Islet precursor cell (in vitro differentiated cells): ENCODE measurements around the gene TXN2.
A peak's percentile ranks its signal among the peaks of the same experiment; 100 is the strongest.
"Not testable (repeated sequence)": the region's sequence is repeated elsewhere in the genome, so short reads cannot be mapped to it uniquely, and the experiment has no call there.

Experiments used
- DNase-seq: peaks from one replicate; pipeline ENCODE4 v3.0.0-alpha.2; 2018

TXN2 gene, protein sequence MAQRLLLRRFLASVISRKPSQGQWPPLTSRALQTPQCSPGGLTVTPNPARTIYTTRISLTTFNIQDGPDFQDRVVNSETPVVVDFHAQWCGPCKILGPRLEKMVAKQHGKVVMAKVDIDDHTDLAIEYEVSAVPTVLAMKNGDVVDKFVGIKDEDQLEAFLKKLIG

DNA sequence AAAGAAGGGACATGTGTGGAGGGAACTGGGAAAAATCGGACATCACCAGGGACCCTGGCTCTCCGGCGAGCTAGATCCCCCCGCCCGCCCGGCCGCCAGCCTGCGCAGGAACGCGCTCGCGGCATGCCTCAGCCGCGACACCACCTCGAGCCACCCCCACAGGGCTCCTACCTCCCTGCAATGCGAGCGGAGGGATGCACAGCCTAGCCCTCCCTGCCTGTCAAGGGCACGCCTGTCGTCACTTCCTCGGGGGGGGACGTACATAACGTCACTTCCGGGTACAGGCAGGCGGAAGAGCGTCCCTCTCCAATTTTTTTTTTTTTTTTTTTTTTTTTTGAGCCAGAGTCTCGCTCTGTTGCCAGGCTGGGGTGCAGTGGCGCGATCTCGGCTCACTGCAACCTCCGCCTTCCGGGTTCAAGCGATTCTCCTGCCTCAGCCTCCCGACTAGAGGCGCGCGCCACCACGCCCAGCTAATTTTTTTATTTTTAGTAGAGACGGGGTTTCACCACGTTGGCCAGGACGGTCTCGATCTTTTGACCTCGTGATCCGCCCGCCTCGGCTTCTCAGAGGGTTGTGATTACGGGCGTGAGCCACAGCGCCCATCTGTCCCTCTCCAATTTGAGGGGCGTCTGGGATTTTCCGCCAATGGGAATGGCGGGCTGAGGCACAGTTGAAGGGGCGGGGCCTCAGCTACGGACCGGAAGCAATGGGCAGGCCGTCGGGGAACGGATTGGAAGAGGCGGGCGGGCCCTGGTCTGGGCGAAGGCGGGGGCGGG, at the start of gene TXN2:
Gene TXN2 (minus strand): TSS at position 248 of the 776 bp plus-strand sequence. CDS start 803 bp downstream, outside the sequence.
- peak; percentile 97 for DNase-seq

DNA sequence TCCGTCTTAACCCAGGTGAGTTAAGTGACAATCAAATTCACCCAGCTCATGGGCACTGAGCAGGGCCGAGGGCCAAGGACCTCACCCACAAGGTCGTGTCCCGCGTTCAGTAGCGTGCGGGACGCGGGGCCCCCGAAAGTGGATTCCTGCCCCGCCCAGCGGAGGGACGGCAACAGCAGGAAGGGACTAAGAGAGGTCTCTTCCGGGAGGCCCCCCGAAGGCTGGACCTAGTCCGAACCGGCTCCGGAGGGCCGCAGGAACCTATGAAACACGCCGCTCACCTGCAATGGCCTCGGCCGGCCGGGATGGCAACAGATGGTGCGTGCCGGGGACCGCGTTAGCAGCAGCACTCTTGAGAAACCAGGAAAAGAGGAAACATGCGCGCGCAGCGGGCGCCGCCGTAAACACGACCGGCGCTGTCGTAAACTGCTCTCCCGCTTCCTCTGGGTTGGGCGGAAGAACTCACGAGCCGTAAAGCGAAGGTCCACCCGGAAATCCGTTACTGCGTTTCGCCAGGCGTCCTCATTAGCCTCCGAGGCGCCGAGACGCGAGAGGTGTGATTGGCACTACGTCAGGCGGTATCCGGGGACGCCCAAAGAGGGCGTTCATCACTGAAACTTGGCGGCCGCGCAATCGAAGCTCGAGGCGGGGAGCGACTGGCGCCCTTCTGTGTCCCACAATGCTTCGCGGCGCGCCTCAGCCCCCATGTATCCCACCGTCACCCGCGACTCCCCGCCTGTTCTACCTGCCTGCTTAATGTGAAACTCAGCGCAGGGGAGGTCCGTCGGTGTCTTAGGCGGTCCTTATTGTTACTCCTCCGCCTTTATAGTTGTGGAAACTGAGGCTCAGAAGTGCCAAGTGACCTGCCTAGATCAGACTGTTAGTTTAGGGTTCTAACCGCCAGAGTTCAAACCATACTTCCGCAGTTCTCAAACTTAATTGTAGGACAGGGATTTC, 47.6 kb upstream of the TXN2 start, which contains the start of gene EIF3D:
Gene EIF3D (minus strand): TSS at position 372 of the 957 bp plus-strand sequence. CDS start 3,045 bp downstream, outside the sequence.
- peak; percentile 99 for DNase-seq

DNA sequence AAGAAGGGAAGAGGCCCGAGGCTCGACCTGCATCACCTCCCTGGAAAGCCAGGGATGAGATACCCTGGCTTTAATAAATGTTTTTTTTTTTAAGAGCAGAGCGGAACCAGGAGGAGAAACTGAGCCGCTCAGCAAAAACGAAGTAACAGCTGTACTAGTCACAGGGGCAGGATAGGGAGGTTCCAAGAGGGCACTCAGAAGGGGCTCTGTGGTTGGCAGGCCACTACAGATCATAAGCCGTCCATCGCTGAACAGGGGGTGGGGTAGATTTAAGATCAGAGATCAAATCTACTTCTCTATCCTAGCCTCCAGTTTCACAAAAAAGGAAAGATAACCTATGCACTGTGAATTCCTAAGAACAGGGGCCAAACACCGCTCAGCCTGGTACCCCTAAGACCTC, 46.9 kb upstream of the TXN2 start:
- DNase-seq: no peak

DNA sequence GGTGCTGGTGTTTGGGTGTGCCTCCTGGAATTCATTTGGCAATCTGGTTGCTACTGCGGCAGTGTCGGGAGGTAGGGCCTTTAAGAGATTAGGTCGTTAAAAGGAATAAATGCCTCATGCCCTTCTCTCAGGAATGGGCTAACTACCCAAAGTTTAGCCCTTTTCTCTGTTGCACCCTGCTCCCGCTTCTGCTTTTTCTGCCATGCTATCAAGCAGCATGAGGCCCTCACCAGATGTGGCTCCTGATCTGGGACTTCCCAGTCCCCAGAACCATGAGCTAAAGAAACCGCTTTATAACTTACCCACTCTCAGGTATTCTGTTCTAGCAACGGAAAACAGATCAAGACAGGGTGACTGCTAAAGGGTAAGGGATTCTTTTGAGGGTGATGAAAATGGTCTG, 41.2 kb upstream of the TXN2 start:
- no peak for DNase-seq

DNA sequence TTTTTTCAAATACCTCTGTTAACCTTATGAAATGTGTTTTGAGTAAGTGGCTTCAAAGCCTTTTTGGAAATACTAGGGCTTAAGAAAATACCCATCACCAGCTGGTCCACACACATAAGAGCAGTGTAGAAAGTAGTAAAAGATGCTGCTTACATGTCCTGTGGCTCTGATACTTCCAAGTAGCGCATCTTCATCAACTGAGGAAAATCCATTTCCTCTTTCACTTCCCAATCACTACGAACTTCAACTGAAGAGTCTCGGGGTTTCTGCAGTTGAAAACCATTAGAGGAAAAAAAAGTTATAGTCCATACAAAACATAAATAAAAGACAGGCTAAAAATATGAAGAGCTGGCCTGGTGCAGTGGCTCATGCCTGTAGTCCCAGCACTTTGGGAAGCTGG, 39.0 kb upstream of the TXN2 start:
- no peak for DNase-seq

DNA sequence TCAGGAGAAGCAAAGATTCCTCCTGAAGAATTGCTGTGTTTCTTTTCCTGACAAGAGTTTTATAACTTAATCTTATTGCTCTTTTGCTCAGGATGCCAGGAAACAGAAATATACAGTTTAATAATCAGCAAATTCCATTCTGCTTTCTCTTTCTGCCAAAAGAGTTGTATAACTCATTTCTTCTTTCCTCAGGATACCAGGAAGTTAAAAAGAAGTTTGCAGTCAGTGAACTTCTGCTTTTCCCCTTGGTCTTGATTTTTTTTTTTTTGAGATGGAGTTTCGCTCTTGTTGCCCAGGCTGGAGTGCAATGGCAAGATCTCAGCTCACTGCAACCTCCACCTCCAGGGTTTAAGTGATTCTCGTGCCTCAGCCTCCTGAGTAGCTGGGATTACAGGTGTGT, 38.5 kb upstream of the TXN2 start:
- DNase-seq: not testable (repeated sequence)

DNA sequence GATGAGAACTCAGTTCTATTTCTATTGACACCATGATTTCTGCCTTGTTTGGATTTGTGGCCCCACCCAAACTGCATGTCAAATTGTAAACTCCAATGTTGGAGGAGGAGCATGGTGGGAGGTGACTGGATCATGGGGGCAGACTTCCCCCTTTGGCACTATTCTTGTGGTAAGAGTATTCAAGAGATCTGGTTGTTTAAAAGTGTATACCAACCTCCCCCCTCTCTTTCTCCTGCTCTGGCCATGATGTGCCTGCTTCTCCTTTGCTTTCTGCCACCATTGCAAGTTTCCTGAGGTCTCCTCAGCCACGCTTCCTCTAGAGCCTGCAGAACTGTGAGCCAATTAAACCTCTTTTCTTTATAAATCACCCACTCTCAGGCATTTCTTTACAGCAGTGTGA, 33.3 kb upstream of the TXN2 start:
- DNase-seq: no peak

DNA sequence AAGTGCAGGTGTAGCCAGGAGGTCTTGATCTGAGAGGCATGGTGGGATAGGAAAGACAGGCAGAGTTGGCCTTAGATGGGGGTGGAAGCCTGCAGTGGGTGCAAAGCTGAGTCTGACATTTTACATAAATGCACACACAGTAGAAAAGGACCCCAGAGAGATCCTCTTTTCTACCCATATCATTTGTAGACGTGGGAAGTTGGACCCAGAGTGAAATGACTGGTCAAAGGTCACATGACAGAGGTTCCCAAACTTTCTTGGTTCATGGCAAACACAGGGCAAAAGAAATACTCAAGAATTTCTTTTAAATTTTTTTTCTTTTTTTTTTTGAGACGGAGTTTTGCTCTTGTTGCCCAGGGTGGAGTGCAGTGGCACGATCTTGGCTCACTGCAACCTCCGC, 31.6 kb upstream of the TXN2 start:
- DNase-seq: no peak

DNA sequence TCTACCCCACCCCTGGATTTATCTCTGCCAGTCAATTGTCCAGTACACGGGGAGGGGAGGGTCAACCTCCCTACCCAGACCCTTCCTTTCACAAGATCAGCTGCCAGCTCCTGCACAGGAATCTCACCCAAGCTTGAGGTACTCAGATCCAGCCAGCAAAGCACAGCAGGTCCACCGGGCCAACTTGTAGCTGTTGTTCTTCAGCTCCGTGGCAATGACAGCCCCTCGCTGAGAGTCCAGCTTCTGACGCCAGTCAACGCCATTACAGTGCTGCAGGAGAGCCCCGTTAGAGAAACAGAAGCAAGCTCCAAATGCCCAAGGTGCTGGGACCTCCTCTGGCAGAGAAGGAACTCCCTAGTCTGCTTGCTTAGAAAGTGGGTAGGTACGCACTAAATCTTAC, 30.9 kb upstream of the TXN2 start:
- DNase-seq: no peak

DNA sequence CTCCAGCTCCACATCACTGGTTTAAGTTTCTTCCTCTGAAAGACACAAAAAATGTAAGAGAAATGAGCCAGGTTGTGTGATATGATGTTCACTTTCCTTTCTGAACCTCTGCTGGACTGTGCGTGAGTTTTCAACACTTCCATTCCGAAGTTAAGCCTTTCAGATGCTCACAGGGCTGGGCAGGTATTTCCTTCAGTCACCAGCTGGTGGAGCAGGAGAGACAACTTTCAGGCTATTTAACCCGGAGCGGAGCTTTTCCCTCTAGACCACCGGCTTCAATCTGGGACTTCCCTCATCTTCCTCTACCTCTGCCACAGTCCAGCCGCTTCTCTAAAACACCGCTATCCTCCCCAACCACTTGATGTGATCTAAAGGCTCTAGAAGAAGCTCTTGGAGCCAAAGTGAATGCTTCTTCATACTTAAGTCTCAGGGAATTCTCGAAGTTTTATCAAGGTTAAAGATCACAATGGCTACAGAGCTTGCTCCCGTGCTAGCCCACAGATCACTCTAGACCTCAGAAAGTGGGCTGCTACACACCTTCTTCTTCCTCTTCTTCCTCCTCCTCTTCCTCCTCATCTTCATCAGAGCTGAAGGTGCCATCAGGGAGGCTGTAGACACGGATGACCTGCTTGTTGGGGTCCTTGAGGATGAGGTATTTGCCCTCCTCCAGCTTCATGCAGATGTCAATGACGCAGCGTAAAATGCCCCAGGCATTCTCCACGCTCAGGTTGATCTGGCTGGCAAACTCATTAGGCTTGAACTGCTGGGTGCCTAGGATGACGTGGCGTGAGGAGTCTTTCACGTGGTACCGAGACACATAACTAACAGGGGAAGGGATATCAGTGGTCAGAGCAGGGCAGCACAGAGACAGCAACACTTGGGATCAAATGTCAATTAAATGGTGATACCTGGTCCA, 29.8 kb upstream of the TXN2 start:
- peak; percentile 77 for DNase-seq

DNA sequence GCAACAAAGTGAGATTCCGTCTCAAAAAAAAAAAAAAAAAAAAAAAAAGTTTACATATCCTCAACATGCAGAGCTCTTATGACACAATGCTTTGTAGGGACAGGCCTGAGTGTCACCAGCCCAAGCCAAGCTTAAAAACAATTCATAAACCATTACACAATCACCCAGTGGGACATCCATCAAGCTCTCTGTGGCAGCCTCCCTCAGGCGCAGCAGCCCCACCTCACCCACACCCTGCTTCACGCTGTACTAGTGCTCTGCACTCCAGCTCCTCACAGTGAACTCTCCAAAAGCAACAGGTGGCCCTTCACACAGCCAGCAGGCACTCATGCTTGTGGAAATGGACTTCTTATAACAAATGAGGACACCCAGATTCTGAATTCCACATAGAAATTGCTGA, 28.9 kb upstream of the TXN2 start:
- DNase-seq: no peak

DNA sequence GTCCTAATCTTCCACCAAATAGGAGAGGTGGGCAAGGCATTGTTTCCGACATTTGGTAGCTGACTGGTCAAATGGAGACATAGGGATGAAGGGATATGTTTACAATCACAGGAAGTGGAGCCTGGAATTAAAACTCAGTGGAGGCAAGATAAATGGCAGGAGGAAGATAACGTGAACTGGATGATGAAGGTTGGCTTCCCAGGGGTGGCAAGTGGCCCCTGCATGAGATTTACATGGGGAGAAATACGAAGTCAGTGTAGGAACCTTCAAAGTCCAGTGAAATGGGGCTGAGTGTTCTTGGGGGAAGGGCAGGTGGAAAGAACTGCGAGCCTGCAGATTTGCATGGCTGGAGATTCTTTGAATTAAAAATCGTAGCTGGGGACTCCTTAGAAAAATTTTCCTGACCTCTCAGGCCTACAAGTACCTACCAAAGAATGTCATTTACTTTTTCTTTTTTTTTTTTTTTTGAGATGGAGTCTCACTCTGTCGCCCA, 26.1 kb upstream of the TXN2 start:
- no peak for DNase-seq

DNA sequence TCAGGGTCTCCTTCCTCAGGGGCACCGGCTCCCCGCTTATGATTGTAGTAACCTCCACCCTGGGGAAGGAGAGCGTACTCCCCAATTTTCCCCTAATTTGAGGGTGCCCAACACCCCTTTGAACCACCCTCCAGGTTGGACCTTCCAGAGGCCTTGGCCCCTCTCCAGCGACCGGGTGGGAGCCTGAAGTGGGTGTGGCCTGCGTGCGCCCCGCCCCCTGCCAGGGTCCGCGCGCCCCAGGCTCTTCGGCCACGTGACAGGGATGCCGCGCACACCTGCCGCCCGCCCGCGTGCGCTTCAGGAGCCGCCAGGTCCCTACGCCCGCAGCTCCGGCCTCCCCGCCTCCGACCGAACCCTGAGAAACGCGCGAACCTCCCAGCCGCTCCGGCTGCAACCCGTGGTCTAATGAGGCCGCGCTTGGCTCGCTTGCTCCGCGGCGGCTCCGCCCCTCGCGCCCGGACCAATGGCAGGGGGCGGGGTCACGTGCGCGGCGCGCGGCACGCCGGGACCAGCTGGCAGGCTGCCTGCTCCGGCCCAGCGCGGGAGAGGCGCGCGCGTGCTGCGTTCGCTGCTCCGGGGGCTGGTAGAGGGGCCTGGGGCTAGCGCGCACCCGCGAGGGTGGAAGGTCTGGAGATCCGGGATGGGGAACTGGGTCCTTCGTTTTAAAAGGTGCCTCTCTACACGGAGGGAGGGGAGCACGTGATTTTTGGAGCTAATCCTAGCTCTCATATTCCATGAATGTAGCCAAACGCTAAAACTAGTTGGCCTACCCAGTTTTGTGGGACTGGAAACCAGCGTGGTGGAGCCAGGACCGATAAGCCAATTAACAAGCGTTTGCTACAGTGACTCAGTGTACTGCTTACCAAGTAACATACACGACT, 25.4 kb upstream of the TXN2 start, which contains the start of gene FOXRED2:
Gene FOXRED2 (minus strand): TSS at position 404 of the 881 bp plus-strand sequence. CDS start 618 bp downstream, outside the sequence.
- DNase-seq: peak; percentile 89

DNA sequence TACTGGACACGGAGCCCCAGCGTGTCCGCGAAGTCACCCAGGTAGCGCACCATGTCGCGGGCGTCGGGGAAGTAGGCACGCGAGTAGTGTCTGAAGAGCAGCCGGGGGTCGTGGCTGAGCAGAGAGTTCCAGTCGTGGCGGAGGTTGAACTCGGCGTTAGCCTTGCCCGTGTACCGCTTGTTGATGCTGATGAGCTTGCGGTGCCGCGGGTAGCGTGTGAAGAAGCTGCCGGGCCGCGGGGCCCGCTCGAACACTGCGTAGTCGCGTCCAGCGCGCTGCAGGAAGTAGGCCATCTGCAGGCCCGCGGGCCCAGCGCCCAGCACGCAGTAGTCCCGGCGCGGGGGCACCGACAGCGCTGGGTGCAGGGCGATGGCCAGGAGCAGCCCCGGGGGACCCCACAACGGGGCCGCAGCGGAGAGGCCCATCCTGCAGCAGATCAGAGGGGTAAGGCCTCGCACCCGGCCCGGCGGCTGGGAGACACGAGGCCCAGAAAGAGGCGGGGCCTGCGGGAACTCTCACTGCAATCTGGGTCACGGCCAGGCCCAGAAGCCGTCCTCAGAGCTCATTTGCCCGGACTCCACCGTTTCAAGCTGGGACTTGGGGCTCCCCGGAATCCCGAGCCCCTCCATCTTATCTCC, 24.7 kb upstream of the TXN2 start:
- no peak for DNase-seq

DNA sequence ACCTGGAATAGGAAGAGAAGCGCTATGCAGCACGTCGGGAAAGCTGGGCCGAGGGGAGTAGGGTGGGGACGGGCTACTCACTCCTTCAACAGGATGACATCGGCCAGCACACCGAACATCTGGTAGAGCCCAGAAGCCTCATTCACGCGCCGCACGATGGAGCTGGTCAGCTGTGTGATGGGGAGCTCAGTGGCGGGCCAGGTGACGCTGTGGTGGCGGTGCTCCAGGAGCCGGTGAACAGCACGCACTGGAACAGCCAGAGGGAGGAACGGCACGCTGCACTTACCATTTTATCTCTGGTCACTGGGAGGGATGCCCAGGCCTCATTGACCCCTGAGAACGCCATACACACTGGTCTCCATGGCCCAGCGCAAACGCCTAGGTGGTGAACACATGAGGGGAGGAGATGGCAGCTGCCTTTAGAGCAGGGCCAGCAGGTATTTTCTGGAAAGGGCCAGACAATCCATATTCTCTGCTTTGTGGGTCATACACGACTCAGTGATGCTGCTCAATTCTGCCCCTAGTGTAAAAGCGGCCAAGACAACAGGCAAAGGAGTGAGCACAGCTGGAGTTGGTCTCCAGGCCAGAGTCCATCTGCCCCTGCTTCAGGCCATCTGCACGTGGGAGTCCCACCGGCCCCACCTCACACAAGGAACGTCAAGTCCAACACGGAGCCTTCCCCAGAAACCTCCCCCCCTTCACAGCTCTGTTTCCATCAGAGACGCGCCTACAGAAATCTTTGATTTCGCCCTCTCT, 16.6 kb upstream of the TXN2 start:
- no peak for DNase-seq

DNA sequence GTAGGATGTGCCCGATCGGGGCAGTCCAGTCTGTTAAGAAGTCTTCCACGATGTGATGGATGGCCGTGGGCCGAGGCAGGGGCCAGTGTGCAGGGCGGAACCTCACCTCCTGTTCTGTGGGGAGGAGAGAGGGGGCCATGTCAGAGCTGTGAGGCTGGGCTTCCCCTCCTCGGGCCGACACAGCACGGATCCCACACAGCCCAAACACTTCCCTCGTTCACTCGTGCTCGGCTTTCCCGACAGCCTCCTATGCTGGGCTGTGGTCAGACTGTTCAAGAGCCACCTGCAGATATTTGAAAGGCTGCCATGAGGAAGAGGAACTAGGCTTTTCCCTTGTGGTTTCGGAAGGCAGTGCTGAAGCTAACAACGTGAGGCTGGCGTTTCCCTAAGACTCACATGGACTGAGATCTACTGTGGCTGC, 12.3 kb upstream of the TXN2 start:
- no peak for DNase-seq

DNA sequence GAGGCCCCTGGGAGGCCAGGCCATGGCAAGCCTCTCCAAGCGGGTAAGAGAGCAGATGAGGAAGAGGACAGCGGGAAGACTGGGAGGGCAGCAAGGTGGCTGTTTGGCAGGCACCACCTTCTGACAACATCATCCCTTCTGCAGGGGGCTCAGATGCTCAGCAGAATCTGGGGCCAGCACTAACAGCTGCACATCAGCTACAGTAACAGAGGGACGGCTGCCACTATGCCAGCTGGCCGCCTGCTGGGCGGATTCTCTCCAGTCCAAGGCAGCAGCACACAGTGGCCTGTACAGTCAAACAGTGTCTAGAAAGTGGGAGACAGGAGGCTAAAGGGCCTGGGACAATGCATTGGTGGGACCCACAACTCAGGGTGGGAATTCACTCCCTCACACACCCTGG, 10.7 kb upstream of the TXN2 start:
- DNase-seq: no peak

DNA sequence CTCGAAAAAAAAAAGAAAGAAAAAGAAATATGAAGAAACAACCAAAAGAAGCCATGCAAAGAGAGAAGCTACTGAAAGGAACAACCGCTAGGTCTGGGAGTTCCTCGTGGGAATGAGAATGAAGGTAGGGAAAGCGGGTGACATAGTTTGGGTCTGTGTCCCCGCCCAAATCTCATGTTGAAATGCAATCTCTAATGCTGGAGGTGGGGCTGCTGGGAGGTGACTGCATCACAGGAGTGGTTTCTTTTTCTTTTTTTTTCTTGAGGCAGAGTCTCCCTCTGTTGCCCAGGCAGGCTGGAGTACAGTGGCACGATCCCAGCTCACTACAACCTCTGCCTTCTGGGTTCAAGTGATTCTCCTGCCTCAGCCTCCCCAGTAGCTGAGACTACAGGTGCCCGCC, 9.7 kb upstream of the TXN2 start:
- DNase-seq: no peak

DNA sequence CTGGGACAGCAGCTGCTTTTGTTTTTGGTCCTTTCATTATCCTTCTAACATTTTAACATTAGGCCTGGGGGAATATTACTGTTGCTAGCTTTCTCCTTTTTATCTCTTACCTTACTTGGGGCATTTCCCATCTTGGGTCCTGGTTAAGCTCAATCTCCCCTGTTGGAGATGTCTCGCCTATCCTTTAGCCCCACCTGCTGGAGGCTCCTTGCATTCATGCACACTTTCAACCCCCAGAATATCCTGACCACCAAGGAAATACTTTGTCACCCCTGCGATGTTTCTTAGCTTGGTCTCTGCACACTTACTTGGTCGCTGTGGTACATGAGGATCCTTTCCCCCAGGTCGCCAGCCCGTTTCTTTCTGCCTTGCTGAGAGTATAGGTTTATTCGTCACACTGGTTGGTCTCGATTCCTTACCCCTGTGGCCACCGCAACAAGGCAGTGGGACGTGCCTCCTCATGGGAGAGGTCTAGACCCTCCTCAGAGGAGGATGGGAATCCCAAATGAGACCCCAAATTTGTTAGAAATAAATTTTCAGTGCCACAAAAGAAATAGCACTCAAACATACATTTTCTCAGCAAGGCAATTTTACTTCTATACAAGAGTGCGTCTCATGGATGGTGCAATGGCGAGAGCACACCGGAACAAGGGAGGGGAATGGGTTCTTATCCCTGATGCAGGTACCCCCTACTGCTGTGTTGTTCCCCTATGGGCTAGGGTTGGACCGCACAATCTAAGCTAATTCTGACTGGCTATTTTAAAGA, 5.4 kb upstream of the TXN2 start:
- peak; percentile 87 for DNase-seq
